Measurements from ENCODE around the gene ZNFX1. TPM values are rescaled to one million over a fixed set of nuclear protein-coding genes. Genes with fewer than 3 reads are reported as not detected.
"Not testable (repeated sequence)": the region's sequence is repeated elsewhere in the genome, so short reads cannot be mapped to it uniquely, and the experiment has no call there.

ZNFX1 gene
- total and polyA plus RNA-seq, 2 experiments from 2014 or later, result 47.3 to 50.7 TPM

DNA sequence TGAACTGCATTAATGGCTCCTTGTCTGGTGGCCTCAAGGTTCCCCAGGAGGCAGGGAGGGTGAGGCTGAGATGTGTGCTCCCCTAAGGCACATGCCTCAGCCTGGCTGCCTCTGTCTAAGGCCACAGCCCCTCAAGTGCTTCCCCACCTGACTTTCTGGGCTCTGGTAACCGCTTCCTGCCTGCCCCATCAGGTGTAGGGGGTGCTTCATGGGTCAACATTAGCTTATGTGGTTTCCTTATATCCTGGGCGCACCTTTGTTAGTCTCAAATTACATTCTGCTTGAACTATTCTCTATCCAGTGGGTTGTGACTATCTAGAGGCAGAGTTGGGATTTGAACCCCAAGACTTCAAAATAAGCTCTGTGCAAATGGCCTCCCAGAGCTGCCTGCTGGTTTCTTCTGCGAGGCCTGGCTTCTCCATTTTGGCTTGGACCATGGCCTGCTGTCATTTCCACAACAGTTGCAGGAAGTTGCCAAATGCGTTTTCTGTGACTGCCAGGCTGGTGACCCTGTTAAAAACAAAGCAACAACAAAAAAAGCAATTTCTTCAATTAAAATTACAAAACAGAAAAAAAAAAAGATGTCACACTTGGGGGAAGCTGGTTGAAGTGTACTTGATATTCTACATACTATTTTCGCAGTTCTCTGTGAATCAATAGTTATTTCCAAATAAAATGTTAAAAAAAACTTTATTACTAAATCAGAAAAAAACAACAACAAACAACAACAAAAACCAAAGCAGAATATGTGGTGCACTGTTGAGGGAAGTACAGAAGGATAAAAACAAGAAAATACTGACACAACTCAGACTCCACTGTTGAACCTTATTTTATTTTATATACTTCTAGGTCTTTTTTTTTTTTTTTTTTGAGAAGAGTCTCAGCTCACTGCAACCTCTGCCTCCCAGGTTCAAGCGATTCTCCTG, 20.0 kb upstream of the ZNFX1 start:
- H3F3A ChIP-seq (ENCODE audit: insufficient read depth), result peaks cover 19% of the 10 kb centered on the region; the same call in 1 of the 2 replicates
- TF ChIP-seq EZH2 (IDR thresholded peaks at IDR 0.05; ENCODE audit: insufficient read depth, poor library complexity, severe bottlenecking) (no peak), EZH2phosphoT487 (IDR thresholded peaks at IDR 0.05; ENCODE audit: insufficient read depth, low read depth) (no peak)
- no peaks in the 10 kb centered on the region for H3K36me3 ChIP-seq (ENCODE audit: low read depth)
- H3K4me2 ChIP-seq (ENCODE audit: unreplicated experiment), result no peak overlapping the region
- in situ Hi-C loops (cut with MboI), result no loop called here
- H3K79me2 ChIP-seq (ENCODE audit: insufficient read depth), result no peaks in the 10 kb centered on the region
- no peak overlapping the region for H3K4me3 ChIP-seq
- H4K20me1 ChIP-seq (ENCODE audit: insufficient read depth), result no peaks in the 10 kb centered on the region
- H3K4me1 ChIP-seq (ENCODE audit: insufficient read depth), result 0 out of 2 replicates have a peak, but pooled peaks cover 3% of the 10 kb centered on the region
- no peaks in the 10 kb centered on the region for H3K9me2 ChIP-seq (ENCODE audit: insufficient read depth)
- 78 to 80% methylated on average over 6 of the region's 6 CpGs for WGBS, 2 experiments (ENCODE audit: low coverage in 1 of 2, low lambda C conversion rate in 2 of 2, missing lambda C conversion rate in 2 of 2)
- H3K9me3 ChIP-seq (ENCODE audit: low read depth), result no peaks in the 10 kb centered on the region
- DNase-seq, result no peak
- no peaks in the 10 kb centered on the region for H3K27me3 ChIP-seq (replicated peaks; ENCODE audit: insufficient read depth)
- no peak overlapping the region for H3K27ac ChIP-seq
- no peak overlapping the region for H3K9ac ChIP-seq
- no peak overlapping the region for H2AFZ ChIP-seq

DNA sequence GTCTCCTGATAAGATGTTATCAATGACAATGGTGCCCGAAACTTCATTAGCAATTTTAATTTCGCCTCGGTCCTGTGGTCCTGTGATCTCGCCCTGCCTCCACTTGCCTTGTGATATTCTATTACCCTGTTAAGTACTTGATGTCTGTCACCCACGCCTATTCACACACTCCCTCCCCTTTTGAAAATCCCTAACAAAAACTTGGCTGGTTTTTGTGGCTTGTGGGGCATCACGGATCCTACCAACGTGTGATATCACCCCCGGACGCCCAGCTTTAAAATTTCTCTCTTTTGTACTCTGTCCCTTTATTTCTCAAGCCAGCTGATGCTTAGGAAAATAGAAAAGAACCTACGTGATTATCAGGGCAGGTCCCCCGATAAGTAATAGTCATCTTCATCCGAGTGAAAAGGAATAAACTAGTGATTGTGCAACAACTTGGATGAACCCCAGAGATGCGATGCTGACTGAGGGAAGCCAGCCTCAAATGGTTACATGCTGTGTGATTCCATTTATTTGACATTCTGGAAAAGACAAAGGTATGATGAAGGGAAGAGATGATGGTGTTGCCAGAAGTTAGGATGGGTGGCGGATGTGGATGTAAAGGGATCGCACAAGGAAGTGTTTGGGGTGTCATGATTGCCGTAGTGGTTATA, 16.3 kb upstream of the ZNFX1 start:
- H2AFZ ChIP-seq; H3K27me3 ChIP-seq (replicated peaks; ENCODE audit: insufficient read depth); H3K9me2 ChIP-seq (ENCODE audit: insufficient read depth); H3K4me3 ChIP-seq; H4K20me1 ChIP-seq (ENCODE audit: insufficient read depth); H3K4me2 ChIP-seq (ENCODE audit: unreplicated experiment); in situ Hi-C loops (cut with MboI); H3K4me1 ChIP-seq (ENCODE audit: insufficient read depth); H3K79me2 ChIP-seq (ENCODE audit: insufficient read depth); H3K9ac ChIP-seq; H3K9me3 ChIP-seq (ENCODE audit: low read depth); H3K27ac ChIP-seq; DNase-seq: not testable (repeated sequence)
- 76 to 79% methylated on average over 16 of the region's 16 CpGs for WGBS, 2 experiments (ENCODE audit: low coverage in 1 of 2, low lambda C conversion rate in 2 of 2, missing lambda C conversion rate in 2 of 2)
- H3K36me3 ChIP-seq (ENCODE audit: low read depth), result peaks cover 22% of the 10 kb centered on the region
- peaks cover 49% of the 10 kb centered on the region for H3F3A ChIP-seq (ENCODE audit: insufficient read depth)

- no peak overlapping the region for H3K9ac ChIP-seq
- H4K20me1 ChIP-seq (ENCODE audit: insufficient read depth), result peaks cover 9% of the 10 kb centered on the region
- no peak overlapping the region for H3K4me3 ChIP-seq
- no peak overlapping the region for H3K27ac ChIP-seq
- no peaks in the 10 kb centered on the region for H3K27me3 ChIP-seq (replicated peaks; ENCODE audit: insufficient read depth)
- no peak overlapping the region for H2AFZ ChIP-seq
- H3K36me3 ChIP-seq (ENCODE audit: low read depth), result peaks cover 32% of the 10 kb centered on the region
- H3K9me2 ChIP-seq (ENCODE audit: insufficient read depth), result no peaks in the 10 kb centered on the region
- TF ChIP-seq EZH2 (IDR thresholded peaks at IDR 0.05; ENCODE audit: insufficient read depth, poor library complexity, severe bottlenecking) (no peak), EZH2phosphoT487 (IDR thresholded peaks at IDR 0.05; ENCODE audit: insufficient read depth, low read depth) (no peak)
- H3F3A ChIP-seq (ENCODE audit: insufficient read depth), result peaks cover 59% of the 10 kb centered on the region
- 97 to 99% methylated on average over 6 of the region's 6 CpGs for WGBS, 2 experiments (ENCODE audit: low coverage in 1 of 2, low lambda C conversion rate in 2 of 2, missing lambda C conversion rate in 2 of 2)
- H3K9me3 ChIP-seq (ENCODE audit: low read depth), result no peaks in the 10 kb centered on the region
- H3K79me2 ChIP-seq (ENCODE audit: insufficient read depth), result peaks cover 12% of the 10 kb centered on the region
- H3K4me2 ChIP-seq (ENCODE audit: unreplicated experiment), result no peak overlapping the region
- no peak for DNase-seq
- peaks cover 5% of the 10 kb centered on the region for H3K4me1 ChIP-seq (ENCODE audit: insufficient read depth)
- in situ Hi-C loops (cut with MboI), result no loop called here
Observed at GRCh38 chr20:49293122-49293521, 15.3 kb upstream of the ZNFX1 start.

DNA sequence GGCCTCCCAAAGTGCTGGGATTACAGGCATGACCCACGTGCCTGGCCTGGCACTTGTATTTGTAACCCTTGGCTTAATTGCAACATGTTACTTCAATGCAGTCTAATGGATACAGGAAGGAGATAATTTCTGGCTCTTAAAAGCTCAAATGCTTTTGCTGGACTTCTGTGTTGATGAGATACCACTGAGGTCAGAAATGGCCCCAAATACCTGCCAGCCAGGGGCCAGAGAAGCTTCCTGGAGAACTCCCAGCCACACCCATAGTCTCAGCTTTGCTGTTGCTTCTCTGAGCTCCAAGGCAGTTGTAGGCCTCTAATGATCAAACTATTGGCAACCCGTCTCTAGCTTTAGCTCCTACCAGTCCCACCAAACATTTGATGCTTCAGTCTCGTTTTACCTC, 14.2 kb upstream of the ZNFX1 start:
- peaks cover 41% of the 10 kb centered on the region for H3K36me3 ChIP-seq (ENCODE audit: low read depth)
- H3K79me2 ChIP-seq (ENCODE audit: insufficient read depth), result peaks cover 22% of the 10 kb centered on the region
- H3K9ac ChIP-seq, result no peak overlapping the region
- peaks cover 16% of the 10 kb centered on the region for H4K20me1 ChIP-seq (ENCODE audit: insufficient read depth)
- peaks cover 16% of the 10 kb centered on the region for H3K4me1 ChIP-seq (ENCODE audit: insufficient read depth)
- H3K4me3 ChIP-seq, result no peak overlapping the region
- WGBS, 2 experiments (ENCODE audit: low coverage in 1 of 2, low lambda C conversion rate in 2 of 2, missing lambda C conversion rate in 2 of 2), result 64 to 67% methylated on average over 3 of the region's 3 CpGs
- H3F3A ChIP-seq (ENCODE audit: insufficient read depth), result peaks cover 70% of the 10 kb centered on the region
- no peaks in the 10 kb centered on the region for H3K9me3 ChIP-seq (ENCODE audit: low read depth)
- no peak overlapping the region for H2AFZ ChIP-seq
- in situ Hi-C loops (cut with MboI), result no loop called here
- TF ChIP-seq EZH2 (IDR thresholded peaks at IDR 0.05; ENCODE audit: insufficient read depth, poor library complexity, severe bottlenecking) (no peak), EZH2phosphoT487 (IDR thresholded peaks at IDR 0.05; ENCODE audit: insufficient read depth, low read depth) (no peak)
- DNase-seq, result no peak
- no peaks in the 10 kb centered on the region for H3K27me3 ChIP-seq (replicated peaks; ENCODE audit: insufficient read depth)
- no peak overlapping the region for H3K4me2 ChIP-seq (ENCODE audit: unreplicated experiment)
- H3K27ac ChIP-seq, result no peak overlapping the region
- H3K9me2 ChIP-seq (ENCODE audit: insufficient read depth), result no peaks in the 10 kb centered on the region

Data from GM23248 (cell line).